Endodermal cell (in vitro differentiated cells): ENCODE data around the gene RUNX2. TPM values are rescaled to one million over a fixed set of nuclear protein-coding genes. Genes with fewer than 3 reads are reported as not detected.

Experiments
- DNase-seq: peaks from one replicate; pipeline ENCODE4 v3.0.0-alpha.2; 2017
- H3K27ac ChIP-seq: 2 replicates; pipeline ENCODE4 v1.5.1; 2013; ENCODE audit warnings: mild to moderate bottlenecking, low read depth, low read length, moderate library complexity
- H3K27me3 ChIP-seq: 2 replicates; pipeline ENCODE4 v1.6.1; 2013; ENCODE audit warnings: mild to moderate bottlenecking, low read length, moderate library complexity; ENCODE audit not compliant: insufficient read depth, control insufficient read depth, poor library complexity, severe bottlenecking
- H3K36me3 ChIP-seq: 2 replicates; pipeline ENCODE4 v1.7.0; 2013; ENCODE audit warnings: mild to moderate bottlenecking, low read length, moderate library complexity; ENCODE audit not compliant: control insufficient read depth, insufficient read depth
- H3K4me1 ChIP-seq: one replicate; pipeline ENCODE4 v1.7.0; 2013; ENCODE audit warnings: low read length; ENCODE audit not compliant: control insufficient read depth, insufficient read depth
- H3K4me3 ChIP-seq: 2 replicates; pipeline ENCODE4 v1.5.1; 2013; ENCODE audit warnings: mild to moderate bottlenecking, low read length, moderate library complexity
- H3K9ac ChIP-seq: 2 replicates; pipeline ENCODE4 v1.6.1; 2013; ENCODE audit warnings: mild to moderate bottlenecking, low read length, moderate library complexity; ENCODE audit not compliant: poor library complexity, severe bottlenecking; ENCODE audit errors: extremely low read depth
- H3K9me3 ChIP-seq: 2 replicates; pipeline ENCODE4 v1.6.1; 2013; ENCODE audit warnings: mild to moderate bottlenecking, low read length, moderate library complexity; ENCODE audit not compliant: control insufficient read depth
- H3K27ac Mint-ChIP-seq: 2 replicates; pipeline ENCODE4 v1.8.0; 2020; ENCODE audit warnings: mixed read lengths
- H3K27me3 Mint-ChIP-seq: 2 replicates; pipeline ENCODE4 v1.8.0; 2021; ENCODE audit warnings: mild to moderate bottlenecking, mixed read lengths; ENCODE audit not compliant: insufficient read depth
- H3K36me3 Mint-ChIP-seq: 2 replicates; pipeline ENCODE4 v1.8.0; 2020; ENCODE audit warnings: low read depth, mixed read lengths
- H3K4me1 Mint-ChIP-seq: 2 replicates; pipeline ENCODE4 v1.8.0; 2020; ENCODE audit warnings: mixed read lengths
- H3K4me3 Mint-ChIP-seq: 2 replicates; pipeline ENCODE4 v1.8.0; 2020; ENCODE audit warnings: mild to moderate bottlenecking, moderate library complexity, mixed read lengths
- H3K9me3 Mint-ChIP-seq: 2 replicates; pipeline ENCODE4 v1.8.0; 2020; ENCODE audit warnings: mild to moderate bottlenecking, mixed read lengths
- WGBS, 2 experiments: methylation state at CpG; one replicate each; pipeline versions ENCODE4 v1.1.5 to v1.1.7; 2013; ENCODE audit warnings: missing lambda C conversion rate in 2 of 2, mixed read lengths in 1 of 2; ENCODE audit not compliant: insufficient coverage in 1 of 2, insufficient read length in 1 of 2; 5-methylcytosine and 5-hydroxymethylcytosine counted together
- total RNA-seq, 2 donors: library from RNA; stranded (reverse); fragmentation: NEBNext Ultra II Directional in 1 of 2; extraction: Animal tissue kit (Norgen Biotek cat#: 25700) in 1 of 2; gene quantifications; 2 replicates in 1 of 2; 3 replicates in 1 of 2; pipeline ENCODE4 v1.2.1, GENCODE V29; 2021
- TF ChIP-seq, protein P1 (sequence below): fragments of 200-600 bp; sonication (generic); conservative IDR thresholded peaks from 2 replicates; pipeline ENCODE4 v1.5.0; 2021; ENCODE audit warnings: antibody characterized with exemption, mild to moderate bottlenecking

RUNX2 gene
- total RNA-seq, 2 donors from 2014 or later = 0.18 to 0.26 TPM

DNA sequence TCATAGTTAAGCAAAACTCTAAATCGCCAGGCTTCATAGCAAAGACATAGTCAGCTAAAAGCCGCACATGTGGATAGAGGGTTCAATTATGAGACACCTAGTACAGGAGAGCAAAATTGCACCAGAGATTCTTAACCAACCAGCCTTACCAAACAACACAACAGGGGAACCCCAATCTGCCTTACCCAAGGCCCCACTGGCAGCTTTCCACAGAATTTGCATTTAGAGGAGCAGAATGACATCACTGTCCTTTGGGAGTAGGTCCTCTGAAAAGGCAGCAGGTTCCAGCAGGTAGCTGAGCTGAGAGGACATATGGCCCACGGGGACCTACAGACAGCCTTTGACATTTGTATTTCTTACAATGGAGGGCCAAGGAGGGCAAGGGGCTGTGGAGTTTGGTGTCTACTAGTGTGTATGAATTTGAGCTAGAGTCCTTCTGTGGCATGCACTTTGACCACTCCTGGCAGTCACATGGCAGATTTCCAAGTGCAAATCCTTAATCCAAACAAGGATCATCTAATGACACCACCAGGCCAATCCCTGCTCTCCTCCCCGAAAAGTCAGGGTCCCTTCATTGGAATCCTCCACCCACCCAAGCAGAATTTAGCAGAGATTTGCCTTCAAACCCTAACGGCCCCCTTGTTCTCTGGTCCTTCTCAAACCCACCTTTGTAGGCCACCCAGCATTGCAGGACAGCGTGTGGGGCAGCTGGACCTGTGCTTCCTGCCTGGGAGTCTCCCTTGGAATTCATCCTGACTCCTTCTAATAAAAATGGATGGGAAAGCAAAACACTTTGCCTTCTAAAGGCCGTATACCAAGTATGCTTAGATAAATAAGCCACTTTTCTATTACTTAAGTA is 220.8 kb downstream of the RUNX2 start:
- H3K27ac Mint-ChIP-seq = no peak overlapping the region
- H3K9me3 Mint-ChIP-seq = no peaks in the 10 kb centered on the region
- H3K4me1 Mint-ChIP-seq = peaks cover 5% of the 10 kb centered on the region
- TF ChIP-seq, protein P1, sequence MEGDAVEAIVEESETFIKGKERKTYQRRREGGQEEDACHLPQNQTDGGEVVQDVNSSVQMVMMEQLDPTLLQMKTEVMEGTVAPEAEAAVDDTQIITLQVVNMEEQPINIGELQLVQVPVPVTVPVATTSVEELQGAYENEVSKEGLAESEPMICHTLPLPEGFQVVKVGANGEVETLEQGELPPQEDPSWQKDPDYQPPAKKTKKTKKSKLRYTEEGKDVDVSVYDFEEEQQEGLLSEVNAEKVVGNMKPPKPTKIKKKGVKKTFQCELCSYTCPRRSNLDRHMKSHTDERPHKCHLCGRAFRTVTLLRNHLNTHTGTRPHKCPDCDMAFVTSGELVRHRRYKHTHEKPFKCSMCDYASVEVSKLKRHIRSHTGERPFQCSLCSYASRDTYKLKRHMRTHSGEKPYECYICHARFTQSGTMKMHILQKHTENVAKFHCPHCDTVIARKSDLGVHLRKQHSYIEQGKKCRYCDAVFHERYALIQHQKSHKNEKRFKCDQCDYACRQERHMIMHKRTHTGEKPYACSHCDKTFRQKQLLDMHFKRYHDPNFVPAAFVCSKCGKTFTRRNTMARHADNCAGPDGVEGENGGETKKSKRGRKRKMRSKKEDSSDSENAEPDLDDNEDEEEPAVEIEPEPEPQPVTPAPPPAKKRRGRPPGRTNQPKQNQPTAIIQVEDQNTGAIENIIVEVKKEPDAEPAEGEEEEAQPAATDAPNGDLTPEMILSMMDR = no peak
- Histone ChIP-seq H3K9me3 (no peaks in the 10 kb centered on the region), H3K4me1 (no peaks in the 10 kb centered on the region), H3K27ac (no peak overlapping the region), H3K9ac (no peak overlapping the region), H3K4me3 (no peak overlapping the region), H3K27me3 (no peaks in the 10 kb centered on the region), H3K36me3 (no peaks in the 10 kb centered on the region)
- no peaks in the 10 kb centered on the region for H3K36me3 Mint-ChIP-seq
- 90 to 100% methylated on average over 2 to 7 of the region's 7 CpGs for WGBS, 2 experiments
- H3K27me3 Mint-ChIP-seq = no peaks in the 10 kb centered on the region
- H3K4me3 Mint-ChIP-seq = no peak overlapping the region
- no peak for DNase-seq

DNA sequence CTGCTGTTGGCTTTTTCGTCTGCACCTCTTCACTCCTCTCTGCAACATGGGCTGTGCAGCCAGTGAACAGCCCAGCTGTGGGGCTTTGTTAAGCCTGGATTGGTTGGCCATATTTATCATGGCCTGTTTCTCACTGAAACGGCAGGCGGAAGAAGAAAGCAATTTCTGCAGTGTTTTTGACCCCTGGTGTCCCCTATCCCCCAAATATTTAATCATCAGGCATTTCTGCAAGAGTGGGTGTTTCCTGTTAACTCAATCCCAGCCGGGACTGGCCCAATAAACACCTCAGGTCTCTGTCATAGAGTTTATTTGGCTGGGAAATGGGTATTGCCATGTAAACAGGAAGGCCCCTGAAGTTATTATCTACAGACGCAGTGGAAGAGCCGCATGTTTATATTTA is 224.4 kb downstream of the RUNX2 start:
- Mint-ChIP-seq H3K27ac (no peak overlapping the region), H3K4me1 (peaks cover 5% of the 10 kb centered on the region), H3K4me3 (no peak overlapping the region), H3K27me3 (no peaks in the 10 kb centered on the region), H3K36me3 (no peaks in the 10 kb centered on the region), H3K9me3 (no peaks in the 10 kb centered on the region)
- Histone ChIP-seq H3K9me3 (no peaks in the 10 kb centered on the region), H3K36me3 (no peaks in the 10 kb centered on the region), H3K27me3 (no peaks in the 10 kb centered on the region), H3K4me3 (no peak overlapping the region), H3K27ac (no peak overlapping the region), H3K4me1 (no peaks in the 10 kb centered on the region), H3K9ac (no peak overlapping the region)
- 84 to 87% methylated on average over 4 to 6 of the region's 6 CpGs for WGBS, 2 experiments
- no peak for DNase-seq
- TF ChIP-seq, protein P1 = no peak

- Mint-ChIP-seq H3K36me3 (no peaks in the 10 kb centered on the region), H3K9me3 (no peaks in the 10 kb centered on the region), H3K4me1 (peaks cover 5% of the 10 kb centered on the region), H3K27ac (no peak overlapping the region), H3K4me3 (no peak overlapping the region), H3K27me3 (no peaks in the 10 kb centered on the region)
- H3K27ac ChIP-seq = no peak overlapping the region
- H3K36me3 ChIP-seq = no peaks in the 10 kb centered on the region
- H3K27me3 ChIP-seq = no peaks in the 10 kb centered on the region
- DNase-seq = no peak
- TF ChIP-seq, protein P1 = no peak
- H3K9ac ChIP-seq = no peak overlapping the region
- no peak overlapping the region for H3K4me3 ChIP-seq
- H3K9me3 ChIP-seq = no peaks in the 10 kb centered on the region
- no peaks in the 10 kb centered on the region for H3K4me1 ChIP-seq
- WGBS, 2 experiments = 87 to 94% methylated on average over 3 to 4 of the region's 4 CpGs
Measured at GRCh38 chr6:45553730-45554344, 225.7 kb downstream of the RUNX2 start.
